Subcutaneous abdominal adipose tissue (tissue), 5 donors: ENCODE measurements around the gene C19orf85.

Experiments
- H3K27ac ChIP-seq: one replicate; pipeline ENCODE4 v1.7.0; 2013; ENCODE audit warnings: low read depth, mild to moderate bottlenecking, inconsistent platforms, low read length, moderate library complexity
- H3K27me3 ChIP-seq, 5 donors: one replicate each; pipeline ENCODE4 v1.7.0; 2013; ENCODE audit warnings: low read length in 5 of 5, inconsistent platforms in 1 of 5; ENCODE audit not compliant: control insufficient read depth in 5 of 5, insufficient read depth in 4 of 5
- H3K36me3 ChIP-seq, 5 donors: one replicate each; pipeline ENCODE4 v1.7.0; 2013; ENCODE audit warnings: low read length in 5 of 5; ENCODE audit not compliant: control insufficient read depth in 5 of 5, insufficient read depth in 5 of 5
- H3K4me1 ChIP-seq, 5 donors: one replicate each; pipeline ENCODE4 v1.7.0; 2013; ENCODE audit warnings: low read length in 5 of 5, mild to moderate bottlenecking in 3 of 5, moderate library complexity in 1 of 5; ENCODE audit not compliant: control insufficient read depth in 5 of 5, insufficient read depth in 5 of 5
- H3K4me3 ChIP-seq, 5 donors: one replicate each; pipeline ENCODE4 v1.7.0; 2013; ENCODE audit warnings: low read length in 5 of 5, low read depth in 1 of 5
- H3K9ac ChIP-seq, 5 donors: one replicate each; pipeline ENCODE4 v1.7.0; 2013; ENCODE audit warnings: low read length in 5 of 5, mild to moderate bottlenecking in 4 of 5, moderate library complexity in 3 of 5
- H3K9me3 ChIP-seq, 5 donors: one replicate each; pipeline ENCODE4 v1.7.0; 2013; ENCODE audit warnings: low read length in 5 of 5; ENCODE audit not compliant: control insufficient read depth in 5 of 5
- donor health status: healthy.
- donor health status: healthy.
- donor health status: healthy.
- donor health status: healthy.
- donor health status: healthy.

The C19orf85 gene

DNA sequence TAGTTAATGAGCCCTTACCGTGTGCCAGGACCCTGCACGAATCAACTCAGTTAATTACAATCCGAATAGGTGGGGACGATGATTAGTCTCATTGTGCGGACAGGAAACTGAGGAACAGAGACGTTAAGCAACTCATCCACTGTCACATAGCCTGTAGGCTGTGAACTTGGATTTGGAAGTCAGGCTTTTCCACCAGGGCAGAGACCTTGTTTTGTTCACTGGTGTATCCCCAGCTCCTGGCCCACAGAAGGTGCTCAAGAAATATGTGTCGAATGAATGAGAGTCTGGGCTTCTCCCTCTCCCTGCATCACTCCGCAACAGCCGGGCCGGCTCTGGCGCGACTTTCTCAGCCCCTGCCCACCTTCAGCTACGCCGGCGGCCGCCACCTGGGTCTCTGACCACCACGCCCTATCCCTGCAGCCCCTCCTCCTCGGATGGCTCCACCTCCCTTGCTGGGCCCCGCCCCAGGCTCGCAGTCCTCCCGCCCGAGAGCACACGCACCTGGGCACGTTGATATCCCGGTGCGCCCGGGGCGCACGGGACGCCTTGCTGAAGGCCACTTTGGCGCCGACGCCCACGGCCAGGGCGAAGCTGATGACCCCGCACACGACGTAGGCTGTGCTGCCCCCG, 22.7 kb downstream of the C19orf85 start:
- no peak overlapping the region for H3K9ac ChIP-seq

DNA sequence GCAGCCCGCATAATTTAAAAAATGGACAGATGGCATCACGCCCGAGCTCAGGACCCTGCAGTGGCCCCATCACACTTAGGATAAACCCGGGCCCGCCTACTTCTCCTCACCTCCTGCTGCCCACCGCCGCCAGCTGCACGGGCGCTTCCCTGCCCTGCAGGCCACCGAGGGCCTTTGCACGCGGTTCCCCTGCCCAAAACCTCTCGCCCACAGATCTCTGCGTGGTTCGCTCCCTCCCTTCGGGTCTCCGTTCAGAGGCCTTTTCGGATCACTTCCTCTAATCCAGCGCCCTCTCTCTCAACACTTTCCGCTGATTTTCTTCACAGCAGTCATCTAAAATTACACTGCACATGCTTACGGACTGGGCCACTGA, 23.2 kb downstream of the C19orf85 start:
- Histone ChIP-seq H3K9ac (no peak overlapping the region), H3K9me3 (peaks cover 0 to 4% (median 0%) of the 10 kb centered on the region in 5 donors), H3K4me1 (peaks cover 0 to 20% (median 6%) of the 10 kb centered on the region in 5 donors), H3K36me3 (no peaks in the 10 kb centered on the region), H3K4me3 (no peak overlapping the region), H3K27ac (no peak overlapping the region), H3K27me3 (peaks cover 38 to 73% (median 63%) of the 10 kb centered on the region in 5 donors)

More for the DNA sequence above, 22.7 kb downstream of the C19orf85 start:
- Histone ChIP-seq H3K27me3 (peaks cover 38 to 72% (median 63%) of the 10 kb centered on the region in 5 donors), H3K4me1 (peaks cover 0 to 20% (median 6%) of the 10 kb centered on the region in 5 donors), H3K9me3 (peaks cover 0 to 4% (median 0%) of the 10 kb centered on the region in 5 donors), H3K27ac (no peak overlapping the region), H3K4me3 (no peak overlapping the region), H3K36me3 (no peaks in the 10 kb centered on the region)

DNA sequence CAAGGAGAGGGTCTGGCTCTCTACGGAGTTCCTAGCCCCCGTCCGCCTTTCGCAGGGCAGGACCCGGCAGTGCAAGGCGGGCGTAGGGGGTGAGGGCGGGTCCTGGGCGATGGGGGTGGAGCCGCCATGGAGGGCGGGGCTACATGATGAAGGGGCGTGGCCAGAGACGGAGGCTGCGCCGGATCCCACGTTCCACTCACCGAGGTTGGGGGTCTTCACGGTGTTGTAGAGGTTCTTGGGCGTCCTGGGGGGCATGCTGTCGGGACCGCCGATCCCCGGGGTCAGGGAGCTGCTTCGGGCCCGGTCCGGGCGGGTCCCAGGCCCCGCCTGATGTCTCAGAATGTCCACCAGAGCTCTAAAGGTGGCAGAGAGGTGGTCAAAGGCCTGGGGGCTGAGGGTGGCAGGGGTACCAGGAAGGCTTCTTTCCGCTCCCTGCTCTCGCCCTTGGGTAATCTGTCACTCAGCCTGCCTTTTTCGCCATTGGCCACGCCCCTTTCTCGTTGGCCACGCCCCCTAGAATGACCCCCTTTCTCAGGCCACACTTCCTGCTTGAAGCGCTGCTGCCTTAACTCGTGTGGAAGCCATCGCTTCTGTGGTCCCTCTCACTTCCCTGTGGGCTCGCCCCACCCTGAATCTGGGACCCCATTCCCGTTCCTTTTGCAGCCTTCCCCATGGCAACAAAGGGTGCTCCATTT, 24.0 kb downstream of the C19orf85 start:
- no peaks in the 10 kb centered on the region for H3K36me3 ChIP-seq
- H3K27ac ChIP-seq: no peak overlapping the region
- H3K9ac ChIP-seq: no peak overlapping the region
- peaks cover 0 to 4% (median 0%) of the 10 kb centered on the region in 5 donors for H3K9me3 ChIP-seq
- peaks cover 0 to 20% (median 6%) of the 10 kb centered on the region in 5 donors for H3K4me1 ChIP-seq
- peaks cover 38 to 73% (median 63%) of the 10 kb centered on the region in 5 donors for H3K27me3 ChIP-seq
- H3K4me3 ChIP-seq: no peak overlapping the region

DNA sequence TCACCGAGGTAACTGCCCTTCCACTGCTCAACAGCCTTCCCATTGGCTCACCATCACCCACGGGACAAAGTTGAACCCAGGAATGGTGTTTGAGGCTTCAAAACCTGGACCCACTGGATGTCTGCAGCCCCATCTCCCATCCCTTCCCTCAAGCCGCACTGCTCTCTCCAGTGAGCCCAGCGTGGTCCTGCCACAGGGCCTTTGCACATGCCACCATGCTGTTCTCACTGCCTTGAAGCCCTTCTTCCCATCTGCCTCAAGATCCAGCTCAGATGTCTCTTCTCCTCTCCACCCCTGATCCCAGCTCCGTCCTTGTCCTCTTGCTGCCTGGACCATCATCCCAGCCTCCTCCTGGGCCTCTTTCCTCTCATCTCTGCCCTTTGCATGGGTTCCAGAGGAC, 25.5 kb downstream of the C19orf85 start:
- Histone ChIP-seq H3K9me3 (peaks cover 0 to 4% (median 0%) of the 10 kb centered on the region in 5 donors), H3K27ac (no peak overlapping the region), H3K36me3 (no peaks in the 10 kb centered on the region), H3K4me1 (peaks cover 0 to 20% (median 6%) of the 10 kb centered on the region in 5 donors), H3K9ac (no peak overlapping the region), H3K4me3 (no peak overlapping the region), H3K27me3 (peaks cover 32 to 62% (median 55%) of the 10 kb centered on the region in 5 donors)

DNA sequence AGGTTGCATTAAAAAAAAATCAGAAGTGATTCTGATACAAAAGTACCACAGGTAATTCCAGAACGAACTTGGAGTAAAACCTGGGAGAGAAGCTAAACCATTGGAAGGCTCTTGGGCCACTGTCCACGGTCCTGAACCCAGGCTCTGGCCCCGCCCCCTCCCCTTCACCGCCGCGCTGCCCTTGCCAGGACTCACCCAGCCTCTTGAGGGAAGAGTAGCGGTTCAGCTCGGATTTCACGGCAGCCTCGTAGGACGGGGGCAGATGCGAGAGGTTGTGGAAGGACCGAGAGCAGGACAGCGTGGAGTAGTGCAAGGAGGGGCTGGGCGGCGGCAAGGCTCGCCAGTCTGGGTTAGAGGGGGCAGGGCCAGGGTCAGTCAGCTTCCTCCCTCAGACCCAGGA, 27.1 kb downstream of the C19orf85 start:
- Histone ChIP-seq H3K27me3 (peaks cover 43 to 69% (median 64%) of the 10 kb centered on the region in 5 donors), H3K9ac (no peak overlapping the region), H3K4me1 (peaks cover 0 to 20% (median 6%) of the 10 kb centered on the region in 5 donors), H3K9me3 (peaks cover 0 to 4% (median 0%) of the 10 kb centered on the region in 5 donors), H3K36me3 (no peaks in the 10 kb centered on the region), H3K27ac (no peak overlapping the region), H3K4me3 (no peak overlapping the region)

DNA sequence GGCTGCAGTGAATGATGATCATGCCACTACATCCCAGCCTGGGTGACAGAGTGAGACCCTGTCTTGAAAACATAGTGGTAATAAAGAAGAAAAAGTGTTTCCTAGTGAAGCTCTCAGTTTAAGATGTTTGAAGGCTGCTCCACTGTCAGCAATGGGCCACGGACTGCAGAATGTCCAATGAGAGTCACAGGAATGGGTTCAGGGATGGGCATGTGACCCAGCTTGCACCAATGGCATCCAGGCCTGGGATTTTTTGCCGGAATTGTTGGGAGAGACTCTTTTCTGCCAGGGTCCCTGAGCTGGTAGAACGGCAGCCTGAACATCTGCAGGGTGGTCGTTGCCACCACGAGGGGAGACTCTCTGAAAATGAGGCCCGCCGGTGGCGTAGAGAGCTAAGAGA, 27.7 kb downstream of the C19orf85 start:
- Histone ChIP-seq H3K9ac (no peak overlapping the region), H3K27me3 (peaks cover 46 to 72% (median 67%) of the 10 kb centered on the region in 5 donors)

DNA sequence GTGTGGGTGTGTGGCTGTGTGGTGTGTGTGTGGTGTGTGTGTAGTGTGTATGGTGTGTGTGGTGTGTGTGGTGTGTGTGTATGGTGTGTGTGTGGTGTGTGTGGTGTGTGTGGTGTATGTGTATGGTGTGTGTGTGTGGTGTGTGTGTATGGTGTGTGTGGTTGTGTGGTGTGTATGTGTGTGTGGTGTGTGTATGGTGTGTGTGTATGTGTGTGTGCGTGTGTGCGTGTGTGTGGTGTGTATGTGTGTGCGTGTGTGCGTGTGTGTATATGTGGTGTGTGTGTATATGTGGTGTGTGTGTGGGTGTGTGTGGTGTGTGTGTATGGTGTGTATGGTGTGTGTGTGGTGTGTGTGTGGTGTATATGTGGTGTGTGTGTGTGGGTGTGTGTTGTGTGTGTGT, 29.5 kb downstream of the C19orf85 start:
- Histone ChIP-seq H3K27ac (no peak overlapping the region), H3K9ac (no peak overlapping the region), H3K9me3 (peaks cover 0 to 4% (median 0%) of the 10 kb centered on the region in 5 donors), H3K4me1 (peaks cover 0 to under 1% (median 0%) of the 10 kb centered on the region in 5 donors), H3K27me3 (peaks cover 44 to 72% (median 61%) of the 10 kb centered on the region in 5 donors), H3K4me3 (no peak overlapping the region), H3K36me3 (no peaks in the 10 kb centered on the region)

More for the DNA sequence above, 27.7 kb downstream of the C19orf85 start:
- Histone ChIP-seq H3K9me3 (peaks cover 0 to 4% (median 0%) of the 10 kb centered on the region in 5 donors), H3K36me3 (no peaks in the 10 kb centered on the region), H3K4me3 (no peak overlapping the region), H3K4me1 (peaks cover 0 to 19% (median 6%) of the 10 kb centered on the region in 5 donors), H3K27ac (no peak overlapping the region)

DNA sequence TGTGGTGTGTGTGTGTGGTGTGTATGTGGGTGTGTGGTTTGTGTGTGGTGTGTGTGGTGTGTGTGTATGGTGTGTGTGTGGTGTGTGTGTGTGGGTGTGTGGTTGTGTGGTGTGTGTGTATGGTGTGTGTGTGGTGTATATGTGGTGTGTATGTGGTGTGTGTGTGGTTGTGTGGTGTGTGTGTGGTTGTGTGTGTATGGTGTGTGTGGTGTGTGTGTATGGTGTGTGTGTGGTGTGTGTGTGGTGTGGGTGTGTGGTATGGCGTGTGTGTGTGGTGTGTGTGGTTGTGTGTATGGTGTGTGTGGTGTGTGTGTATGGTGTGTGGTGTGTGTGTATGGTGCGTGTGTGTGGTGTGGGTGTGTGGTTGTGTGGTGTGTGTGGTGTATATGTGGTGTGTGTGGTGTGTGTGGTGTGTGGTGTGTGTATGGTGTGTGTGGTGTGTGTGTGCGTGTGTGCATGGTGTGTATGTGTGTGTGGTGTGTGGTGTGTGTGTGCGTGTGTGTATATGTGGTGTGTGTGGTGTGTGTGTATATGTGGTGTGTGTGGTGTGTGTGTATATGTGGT, 30.1 kb downstream of the C19orf85 start:
- no peaks in the 10 kb centered on the region for H3K4me1 ChIP-seq
- no peaks in the 10 kb centered on the region for H3K36me3 ChIP-seq
- no peak overlapping the region for H3K4me3 ChIP-seq
- H3K27me3 ChIP-seq: peaks cover 45 to 72% (median 64%) of the 10 kb centered on the region in 5 donors
- H3K27ac ChIP-seq: no peak overlapping the region
- H3K9me3 ChIP-seq: peaks cover 0 to 4% (median 0%) of the 10 kb centered on the region in 5 donors
- H3K9ac ChIP-seq: no peak overlapping the region

DNA sequence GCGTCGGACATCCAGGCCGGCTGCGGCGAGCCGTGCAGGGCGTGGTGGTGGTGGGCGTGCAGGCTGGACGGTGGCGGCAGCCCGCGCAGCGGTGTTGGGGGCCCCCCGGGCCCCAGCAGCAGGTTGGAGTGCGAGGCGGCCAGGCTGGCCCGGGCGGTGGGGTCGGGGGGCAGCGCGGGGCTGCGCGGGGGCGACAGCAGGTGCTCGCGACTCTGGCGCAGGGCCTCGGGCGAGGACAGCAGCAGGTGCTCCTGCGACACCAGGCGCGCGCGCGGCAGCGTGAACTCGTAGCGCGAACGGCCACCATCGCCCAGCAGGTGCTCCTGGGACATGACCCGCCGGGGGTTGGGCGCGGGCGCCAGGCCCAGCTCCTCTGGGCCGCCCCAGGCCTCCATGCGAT, 31.3 kb downstream of the C19orf85 start:
- Histone ChIP-seq H3K27ac (no peak overlapping the region), H3K4me3 (no peak overlapping the region), H3K36me3 (no peaks in the 10 kb centered on the region), H3K9ac (no peak overlapping the region), H3K9me3 (no peaks in the 10 kb centered on the region), H3K4me1 (no peaks in the 10 kb centered on the region), H3K27me3 (peaks cover 43 to 67% (median 64%) of the 10 kb centered on the region in 5 donors)
